GM12891 (cell line): ENCODE measurements around the gene ARHGAP21.

Source experiments
- POLR2A ChIP-seq: IDR thresholded peaks from 2 replicates; pipeline ENCODE4 v1.6.1; 2011; ENCODE audit warnings: low read depth, low read length, control low read depth
- POU2F2 ChIP-seq: IDR thresholded peaks from 2 replicates; pipeline ENCODE4 v1.6.1; 2011; ENCODE audit warnings: low read depth, mild to moderate bottlenecking, control low read depth, low read length, moderate library complexity
- TAF1 ChIP-seq: IDR thresholded peaks from 2 replicates; pipeline ENCODE4 v1.6.1; 2011; ENCODE audit warnings: low read depth, low read length, control low read depth

DNA sequence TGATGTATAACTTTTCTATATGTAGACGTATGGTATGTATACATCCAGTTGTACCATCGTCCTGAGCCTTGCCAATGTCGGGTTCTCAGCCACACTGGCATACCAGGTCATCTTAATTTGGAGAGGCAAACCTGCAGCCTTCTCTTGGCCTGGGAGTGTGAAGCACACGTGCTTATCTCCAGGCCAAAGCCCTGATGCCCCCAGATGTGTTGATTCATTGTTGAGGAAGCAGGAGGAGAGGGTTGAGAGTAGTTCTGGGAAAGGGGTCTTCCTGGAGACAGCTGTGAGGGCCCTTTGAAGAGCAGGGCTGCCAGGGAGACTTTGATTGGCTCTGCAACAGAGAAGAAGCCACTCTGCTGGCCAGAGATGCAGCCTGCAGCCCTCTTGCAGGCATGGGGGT lies 155.6 kb downstream of the ARHGAP21 start:
- TF ChIP-seq POLR2A = no peak
- no peak for TF ChIP-seq TAF1
- no peak for TF ChIP-seq POU2F2
